GM12891 (cell line): Measurements from ENCODE around the gene TGFBI.

ENCODE experiments used
- PAX5 ChIP-seq: IDR thresholded peaks from 2 replicates; pipeline ENCODE4 v1.6.1; 2011; ENCODE audit warnings: low read length, moderate library complexity, mild to moderate bottlenecking; ENCODE audit not compliant: insufficient read depth, severe bottlenecking
- POLR2A ChIP-seq: IDR thresholded peaks from 2 replicates; pipeline ENCODE4 v1.6.1; 2011; ENCODE audit warnings: low read depth, low read length, control low read depth
- POLR2AphosphoS5 ChIP-seq: IDR thresholded peaks from 2 replicates; pipeline ENCODE4 v1.6.1; 2011; ENCODE audit warnings: low read depth, low read length, control low read depth
- POU2F2 ChIP-seq: IDR thresholded peaks from 2 replicates; pipeline ENCODE4 v1.6.1; 2011; ENCODE audit warnings: low read depth, mild to moderate bottlenecking, control low read depth, low read length, moderate library complexity
- SPI1 ChIP-seq: IDR thresholded peaks from 2 replicates; pipeline ENCODE4 v1.6.1; 2011; ENCODE audit warnings: low read depth, low read length, control low read depth
- TAF1 ChIP-seq: IDR thresholded peaks from 2 replicates; pipeline ENCODE4 v1.6.1; 2011; ENCODE audit warnings: low read depth, low read length, control low read depth

GRCh38 chr5:136033848-136034247 lies 5.1 kb downstream of the TGFBI start:
- TF ChIP-seq TAF1 (no peak), POLR2AphosphoS5 (no peak), PAX5 (no peak), POLR2A (no peak), POU2F2 (no peak), SPI1 (no peak)
